ACC112 (cell line): ENCODE measurements around the gene SLC4A5.

ENCODE experiments used
- H2AFZ ChIP-seq: fragments of 200-600 bp; sonication (generic); one replicate; pipeline ENCODE4 v1.6.0; 2017; ENCODE audit warnings: antibody characterized with exemption, low read length; ENCODE audit not compliant: unreplicated experiment
- H3K27ac ChIP-seq: fragments of 200-600 bp; sonication (generic); 2 replicates; pipeline ENCODE4 v1.5.1; 2014; ENCODE audit warnings: low read depth, mild to moderate bottlenecking, antibody characterized with exemption, low read length, moderate library complexity
- H3K27me3 ChIP-seq: fragments of 200-600 bp; sonication (generic); 2 replicates; pipeline ENCODE4 v1.6.1; 2014; ENCODE audit warnings: mild to moderate bottlenecking, antibody characterized with exemption, low read length, moderate library complexity, mixed read lengths; ENCODE audit not compliant: insufficient read depth
- H3K36me3 ChIP-seq: fragments of 200-600 bp; sonication (generic); 2 replicates; pipeline ENCODE4 v1.6.1; 2016; ENCODE audit warnings: mild to moderate bottlenecking, antibody characterized with exemption, low read length, moderate library complexity, mixed read lengths; ENCODE audit not compliant: insufficient read depth
- H3K4me1 ChIP-seq: fragments of 200-600 bp; sonication (generic); one replicate; pipeline ENCODE4 v1.6.1; 2016; ENCODE audit warnings: low read length, mixed read lengths; ENCODE audit not compliant: insufficient read depth, unreplicated experiment, control insufficient read depth
- H3K4me3 ChIP-seq: fragments of 200-600 bp; sonication (generic); 2 replicates; pipeline ENCODE4 v1.5.1; 2014; ENCODE audit warnings: mild to moderate bottlenecking, low read depth, low read length
- H3K79me2 ChIP-seq: fragments of 200-600 bp; sonication (generic); one replicate; pipeline ENCODE4 v1.6.0; 2016; ENCODE audit warnings: low read length; ENCODE audit not compliant: control insufficient read depth, unreplicated experiment, insufficient read depth

The SLC4A5 gene

GRCh38 chr2:74292751-74293150 lies 50.5 kb downstream of the SLC4A5 start:
- Histone ChIP-seq H3K79me2 (no peaks in the 10 kb centered on the region), H3K27ac (no peak overlapping the region), H2AFZ (no peak overlapping the region), H3K4me3 (no peak overlapping the region), H3K4me1 (no peaks in the 10 kb centered on the region), H3K36me3 (no peaks in the 10 kb centered on the region), H3K27me3 (no peaks in the 10 kb centered on the region; the same call in 1 of the 2 replicates)

GRCh38 chr2:74291886-74292621 lies 51.2 kb downstream of the SLC4A5 start:
- Histone ChIP-seq H3K27me3 (no peaks in the 10 kb centered on the region; the same call in 1 of the 2 replicates), H3K4me3 (no peak overlapping the region), H3K36me3 (no peaks in the 10 kb centered on the region), H3K79me2 (no peaks in the 10 kb centered on the region), H3K27ac (no peak overlapping the region), H3K4me1 (no peaks in the 10 kb centered on the region), H2AFZ (no peak overlapping the region)

- no peak overlapping the region for H3K4me3 ChIP-seq
- H3K27ac ChIP-seq = no peak overlapping the region
- no peaks in the 10 kb centered on the region for H3K79me2 ChIP-seq
- H3K4me1 ChIP-seq = no peaks in the 10 kb centered on the region
- no peaks in the 10 kb centered on the region; the same call in 1 of the 2 replicates for H3K27me3 ChIP-seq
- no peaks in the 10 kb centered on the region for H3K36me3 ChIP-seq
- no peak overlapping the region for H2AFZ ChIP-seq
These were observed 52.0 kb downstream of the SLC4A5 start for GRCh38 chr2:74291218-74291544.

GRCh38 chr2:74290466-74291217 lies 52.6 kb downstream of the SLC4A5 start:
- Histone ChIP-seq H3K27me3 (no peaks in the 10 kb centered on the region; the same call in 1 of the 2 replicates), H3K79me2 (no peaks in the 10 kb centered on the region), H3K27ac (no peak overlapping the region), H3K4me1 (no peaks in the 10 kb centered on the region), H3K36me3 (no peaks in the 10 kb centered on the region), H3K4me3 (no peak overlapping the region), H2AFZ (no peak overlapping the region)

GRCh38 chr2:74290066-74290465 lies 53.1 kb downstream of the SLC4A5 start:
- Histone ChIP-seq H3K4me3 (no peak overlapping the region), H3K79me2 (no peaks in the 10 kb centered on the region), H3K4me1 (no peaks in the 10 kb centered on the region), H2AFZ (no peak overlapping the region), H3K36me3 (no peaks in the 10 kb centered on the region), H3K27ac (no peak overlapping the region), H3K27me3 (no peaks in the 10 kb centered on the region; the same call in 1 of the 2 replicates)

- no peak overlapping the region for H3K27ac ChIP-seq
- H3K27me3 ChIP-seq = no peaks in the 10 kb centered on the region; the same call in 1 of the 2 replicates
- H3K4me3 ChIP-seq = no peak overlapping the region
- no peaks in the 10 kb centered on the region for H3K36me3 ChIP-seq
- no peak overlapping the region for H2AFZ ChIP-seq
- H3K4me1 ChIP-seq = no peaks in the 10 kb centered on the region
- no peaks in the 10 kb centered on the region for H3K79me2 ChIP-seq
These were observed 56.5 kb downstream of the SLC4A5 start for GRCh38 chr2:74286725-74287124.

- H3K27ac ChIP-seq = no peak overlapping the region
- no peaks in the 10 kb centered on the region for H3K79me2 ChIP-seq
- H3K4me1 ChIP-seq = no peaks in the 10 kb centered on the region
- H3K27me3 ChIP-seq = peaks cover 22% of the 10 kb centered on the region
- H3K36me3 ChIP-seq = no peaks in the 10 kb centered on the region
- no peak overlapping the region for H2AFZ ChIP-seq
- H3K4me3 ChIP-seq = no peak overlapping the region
These were observed 61.9 kb downstream of the SLC4A5 start for GRCh38 chr2:74281141-74281975.

- Histone ChIP-seq H3K36me3 (no peaks in the 10 kb centered on the region), H3K27ac (no peak overlapping the region), H3K4me3 (no peak overlapping the region), H3K4me1 (no peaks in the 10 kb centered on the region), H3K27me3 (peaks cover 22% of the 10 kb centered on the region), H2AFZ (no peak overlapping the region), H3K79me2 (no peaks in the 10 kb centered on the region)
These were observed 64.5 kb downstream of the SLC4A5 start for GRCh38 chr2:74278694-74279093.

- no peak overlapping the region for H3K4me3 ChIP-seq
- no peaks in the 10 kb centered on the region for H3K4me1 ChIP-seq
- H2AFZ ChIP-seq = no peak overlapping the region
- H3K36me3 ChIP-seq = no peaks in the 10 kb centered on the region
- peaks cover 22% of the 10 kb centered on the region for H3K27me3 ChIP-seq
- no peaks in the 10 kb centered on the region for H3K79me2 ChIP-seq
- no peak overlapping the region for H3K27ac ChIP-seq
These were observed 65.0 kb downstream of the SLC4A5 start for GRCh38 chr2:74278176-74278575.

- H3K36me3 ChIP-seq = no peaks in the 10 kb centered on the region
- H2AFZ ChIP-seq = no peak overlapping the region
- no peaks in the 10 kb centered on the region for H3K79me2 ChIP-seq
- no peak overlapping the region for H3K4me3 ChIP-seq
- H3K27ac ChIP-seq = no peak overlapping the region
- peaks cover 20% of the 10 kb centered on the region for H3K27me3 ChIP-seq
- H3K4me1 ChIP-seq = no peaks in the 10 kb centered on the region
These were observed 68.0 kb downstream of the SLC4A5 start for GRCh38 chr2:74275228-74275627.
